Subcutaneous adipose tissue (tissue), 4 donors: ENCODE data around the gene PROM1. TPM values are rescaled to one million over a fixed set of nuclear protein-coding genes. Genes with fewer than 3 reads are reported as not detected.

Source experiments
- total RNA-seq, 4 donors: library from RNA; depleted of rRNA; stranded (reverse); fragments of >200 nt; gene quantifications; one replicate each; pipeline ENCODE4 v1.1.0, GENCODE V29; 2016
- TF ChIP-seq, protein P1 (sequence below): fragments of 450-650 bp; IDR thresholded peaks from one replicate; pipeline ENCODE4 v1.5.1; 2016; ENCODE audit warnings: low read depth, mild to moderate bottlenecking, control low read depth, antibody characterized with exemption, moderate library complexity

The PROM1 gene
- total RNA-seq, 4 donors from 2014 or later, result 0.16 TPM; not detected in 3

DNA sequence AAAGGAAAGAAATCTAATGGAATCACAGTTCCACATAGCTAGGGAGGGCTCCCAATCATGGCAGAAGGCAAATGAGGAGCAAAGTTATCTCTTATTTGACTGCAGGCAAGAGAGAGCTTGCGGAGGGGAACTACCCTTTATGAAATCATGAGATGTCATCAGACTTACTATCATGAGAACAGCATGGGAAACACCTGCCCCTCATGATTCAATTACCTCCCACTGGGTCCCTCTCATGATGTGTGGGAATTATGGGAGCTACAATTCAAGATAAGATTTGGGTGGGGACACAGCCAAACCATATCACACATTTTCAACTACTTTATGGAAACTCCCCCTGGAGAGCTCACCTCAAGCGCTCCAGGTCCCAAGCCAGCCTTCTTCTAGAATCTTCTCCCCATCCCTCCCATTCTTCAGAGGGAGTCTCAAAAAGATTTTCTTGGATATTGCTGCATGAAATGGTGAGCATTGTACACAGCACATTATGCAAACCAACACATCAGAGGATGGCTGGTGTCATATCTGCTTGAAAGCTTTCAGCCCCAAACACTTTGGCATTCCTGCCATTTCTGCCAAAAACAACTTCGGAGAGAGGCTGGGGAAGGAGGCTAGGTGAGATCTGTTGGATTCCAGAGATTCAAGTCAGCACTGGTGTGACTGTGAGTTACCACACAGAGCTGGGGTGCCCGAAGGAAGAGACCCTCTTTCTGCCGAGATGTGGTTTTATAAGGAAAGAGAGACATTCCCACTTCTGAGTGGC, 152.2 kb downstream of the PROM1 start:
- TF ChIP-seq, protein P1, sequence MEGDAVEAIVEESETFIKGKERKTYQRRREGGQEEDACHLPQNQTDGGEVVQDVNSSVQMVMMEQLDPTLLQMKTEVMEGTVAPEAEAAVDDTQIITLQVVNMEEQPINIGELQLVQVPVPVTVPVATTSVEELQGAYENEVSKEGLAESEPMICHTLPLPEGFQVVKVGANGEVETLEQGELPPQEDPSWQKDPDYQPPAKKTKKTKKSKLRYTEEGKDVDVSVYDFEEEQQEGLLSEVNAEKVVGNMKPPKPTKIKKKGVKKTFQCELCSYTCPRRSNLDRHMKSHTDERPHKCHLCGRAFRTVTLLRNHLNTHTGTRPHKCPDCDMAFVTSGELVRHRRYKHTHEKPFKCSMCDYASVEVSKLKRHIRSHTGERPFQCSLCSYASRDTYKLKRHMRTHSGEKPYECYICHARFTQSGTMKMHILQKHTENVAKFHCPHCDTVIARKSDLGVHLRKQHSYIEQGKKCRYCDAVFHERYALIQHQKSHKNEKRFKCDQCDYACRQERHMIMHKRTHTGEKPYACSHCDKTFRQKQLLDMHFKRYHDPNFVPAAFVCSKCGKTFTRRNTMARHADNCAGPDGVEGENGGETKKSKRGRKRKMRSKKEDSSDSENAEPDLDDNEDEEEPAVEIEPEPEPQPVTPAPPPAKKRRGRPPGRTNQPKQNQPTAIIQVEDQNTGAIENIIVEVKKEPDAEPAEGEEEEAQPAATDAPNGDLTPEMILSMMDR, result no peak

DNA sequence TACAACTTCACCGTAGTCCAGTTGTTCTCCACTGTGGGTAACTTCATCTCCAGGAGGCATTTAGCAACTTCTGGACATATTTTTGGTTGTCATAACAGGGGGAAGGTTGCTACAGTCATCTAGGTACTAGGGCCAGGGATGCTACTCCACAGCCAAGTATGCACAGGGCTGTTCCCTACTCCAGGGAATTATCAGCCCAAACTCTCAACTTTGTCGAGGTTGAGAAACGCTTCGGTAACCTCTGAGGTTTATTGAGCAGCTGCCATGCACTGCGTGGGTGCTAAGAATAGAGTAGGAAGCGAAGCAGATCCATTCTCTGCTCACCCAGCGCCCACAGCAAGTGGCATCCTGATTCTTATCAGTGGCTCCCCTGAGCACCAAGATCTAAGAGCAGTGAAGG, 153.5 kb downstream of the PROM1 start:
- TF ChIP-seq, protein P1, result no peak

DNA sequence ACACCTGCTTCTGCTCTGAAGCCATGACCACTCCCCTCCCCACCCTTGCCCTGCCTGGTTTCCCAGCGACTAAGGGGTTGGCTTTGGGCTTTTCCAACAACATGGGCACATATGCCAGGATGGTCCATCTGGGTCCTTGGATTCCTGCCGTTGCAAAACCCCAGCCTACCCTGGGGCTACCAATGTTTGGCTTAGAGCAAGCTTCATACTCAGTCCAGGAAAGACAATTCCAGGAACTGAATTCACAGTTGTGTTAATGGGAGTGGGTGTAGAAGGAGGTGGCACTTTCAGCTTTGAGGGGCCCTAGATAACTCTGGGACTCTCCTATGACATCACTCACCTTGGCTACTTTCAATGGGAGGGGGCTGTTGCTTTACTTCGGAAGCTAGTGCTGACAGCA, 154.3 kb downstream of the PROM1 start:
- TF ChIP-seq, protein P1, result no peak

DNA sequence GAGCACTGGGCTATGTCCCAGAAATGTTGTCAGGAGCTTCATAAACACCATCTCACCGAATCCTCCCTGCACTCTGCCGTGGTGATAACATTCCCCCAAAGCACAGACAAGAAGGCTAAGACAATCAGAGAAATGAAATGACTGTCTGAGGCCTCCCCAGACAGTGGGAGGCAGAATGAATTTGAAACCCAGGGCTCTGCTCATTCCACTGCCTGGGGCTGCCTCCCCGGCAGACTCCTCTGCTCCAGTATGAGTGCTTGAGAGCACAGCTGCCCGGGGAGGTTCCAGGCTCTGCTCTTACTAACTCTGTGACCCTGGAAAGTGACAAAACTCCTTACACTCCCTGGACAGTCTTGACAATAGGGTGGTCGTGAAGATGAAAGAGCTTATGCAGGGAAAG, 154.9 kb downstream of the PROM1 start:
- TF ChIP-seq, protein P1, result no peak

DNA sequence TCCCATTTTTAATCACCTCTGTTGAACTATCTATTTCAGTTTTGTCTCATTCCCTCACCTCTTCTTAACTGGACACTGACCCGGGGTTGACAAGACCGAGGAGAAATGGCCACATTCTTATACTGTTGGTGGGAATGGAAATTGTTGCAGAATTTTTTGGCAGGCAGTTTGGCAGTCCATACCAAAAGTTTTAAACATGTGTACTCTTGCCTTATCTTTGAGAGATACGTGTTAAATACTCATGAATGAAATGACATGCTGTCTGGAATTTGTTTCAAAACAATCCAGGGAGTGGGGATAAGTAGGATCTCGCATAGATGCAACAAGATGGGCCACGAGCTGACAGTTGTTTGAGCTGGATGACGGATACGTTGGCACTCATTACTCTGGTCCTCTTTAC, 157.3 kb downstream of the PROM1 start:
- TF ChIP-seq, protein P1, result no peak

DNA sequence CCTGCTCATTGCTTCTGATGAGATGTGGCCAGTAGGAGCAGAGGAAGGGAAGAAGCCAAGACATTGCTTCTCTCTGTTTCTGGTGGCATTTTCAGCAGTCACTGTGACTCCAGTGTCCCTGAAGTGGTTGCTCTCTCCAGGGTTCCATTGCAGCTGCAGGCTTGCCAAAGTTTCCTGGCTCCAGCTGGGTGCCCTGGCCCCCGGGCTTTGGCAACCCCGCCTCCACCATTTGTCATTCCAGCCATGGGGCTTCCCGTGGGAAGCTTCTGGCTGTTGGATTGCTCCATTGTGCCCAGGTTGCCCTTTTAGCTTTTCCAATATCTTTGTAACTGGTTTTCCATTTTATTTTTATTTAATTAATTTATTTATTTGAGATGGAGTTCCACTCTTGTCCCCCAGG, 158.0 kb downstream of the PROM1 start:
- TF ChIP-seq, protein P1, result no peak

DNA sequence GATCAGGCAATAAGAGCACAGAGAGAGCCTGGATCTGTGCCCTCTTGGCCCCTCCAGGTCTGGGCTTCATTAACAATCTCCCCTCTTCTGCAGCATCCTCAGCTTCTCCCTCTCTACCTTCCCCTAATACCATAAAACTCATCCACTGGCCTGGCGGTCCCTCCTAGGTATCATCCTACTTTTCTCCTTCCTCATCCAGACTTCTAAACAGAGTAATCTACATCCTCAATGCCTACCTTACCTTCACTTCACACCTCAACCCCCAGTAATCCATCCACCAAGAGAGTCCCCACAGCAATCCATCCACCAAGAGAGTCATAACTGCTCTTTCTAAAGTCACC, 162.3 kb downstream of the PROM1 start:
- TF ChIP-seq, protein P1, result no peak
